ENCODE measurements around the gene CIAO1.

DNA sequence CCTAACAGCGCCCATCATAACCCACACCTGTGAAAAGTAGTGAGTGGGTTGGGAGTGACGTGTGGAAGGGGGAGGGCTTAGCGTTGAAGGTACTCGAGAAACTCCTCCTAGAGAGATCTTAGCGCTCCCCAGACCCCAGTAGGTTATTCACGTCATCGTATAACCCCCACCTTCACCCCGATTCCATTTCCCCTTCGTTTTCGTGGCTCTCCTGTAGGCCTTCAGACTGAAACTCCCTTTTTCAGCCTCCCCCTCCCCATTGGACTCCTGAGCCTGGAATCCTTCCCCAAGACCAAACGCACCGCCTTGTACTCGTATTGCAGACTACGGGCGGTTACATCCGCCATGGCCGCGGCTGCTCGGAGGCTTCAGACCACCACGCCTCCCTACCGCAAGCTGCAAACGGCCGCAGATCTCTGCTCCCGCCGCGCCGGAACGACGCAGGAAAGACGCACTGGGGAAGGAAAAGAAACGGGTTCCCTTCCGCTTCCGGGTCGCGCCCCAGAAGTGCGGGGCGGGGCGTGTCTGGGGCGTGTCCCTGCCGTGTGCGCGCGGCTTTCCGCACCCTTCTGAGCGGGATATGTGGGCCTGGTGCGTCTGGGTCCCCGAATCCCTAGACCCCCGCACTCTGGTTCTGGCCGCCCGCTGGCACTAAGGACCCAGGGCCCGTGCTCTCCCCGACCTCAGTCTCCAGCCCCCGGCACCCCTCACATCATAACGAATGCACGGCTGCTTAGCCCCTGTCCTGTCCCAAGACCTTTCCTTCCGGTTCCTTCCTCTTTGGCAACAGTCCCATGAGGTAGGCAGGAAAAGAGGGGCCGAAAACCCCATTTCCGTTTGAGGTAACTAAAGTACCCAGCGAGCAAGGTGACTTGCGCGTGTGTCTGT is 39.3 kb downstream of the CIAO1 start, which contains the start of gene SNRNP200:
- TF ChIP-seq, protein P1, sequence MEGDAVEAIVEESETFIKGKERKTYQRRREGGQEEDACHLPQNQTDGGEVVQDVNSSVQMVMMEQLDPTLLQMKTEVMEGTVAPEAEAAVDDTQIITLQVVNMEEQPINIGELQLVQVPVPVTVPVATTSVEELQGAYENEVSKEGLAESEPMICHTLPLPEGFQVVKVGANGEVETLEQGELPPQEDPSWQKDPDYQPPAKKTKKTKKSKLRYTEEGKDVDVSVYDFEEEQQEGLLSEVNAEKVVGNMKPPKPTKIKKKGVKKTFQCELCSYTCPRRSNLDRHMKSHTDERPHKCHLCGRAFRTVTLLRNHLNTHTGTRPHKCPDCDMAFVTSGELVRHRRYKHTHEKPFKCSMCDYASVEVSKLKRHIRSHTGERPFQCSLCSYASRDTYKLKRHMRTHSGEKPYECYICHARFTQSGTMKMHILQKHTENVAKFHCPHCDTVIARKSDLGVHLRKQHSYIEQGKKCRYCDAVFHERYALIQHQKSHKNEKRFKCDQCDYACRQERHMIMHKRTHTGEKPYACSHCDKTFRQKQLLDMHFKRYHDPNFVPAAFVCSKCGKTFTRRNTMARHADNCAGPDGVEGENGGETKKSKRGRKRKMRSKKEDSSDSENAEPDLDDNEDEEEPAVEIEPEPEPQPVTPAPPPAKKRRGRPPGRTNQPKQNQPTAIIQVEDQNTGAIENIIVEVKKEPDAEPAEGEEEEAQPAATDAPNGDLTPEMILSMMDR (IDR thresholded peaks at IDR 0.05; ENCODE audit: insufficient read depth, low read depth, low read length) = no peak
- TF ChIP-seq EZH2 (IDR thresholded peaks at IDR 0.05; ENCODE audit: insufficient read depth, low read length) = no peak

Measured in astrocyte (in vitro differentiated cells and primary cell).